ENCODE data around the gene NMT2.

NMT2 gene

GRCh38 chr10:15084502-15084922, 84.0 kb downstream of the NMT2 start:
- H3K18ac ChIP-seq (ENCODE audit: low read length), result no peak overlapping the region
- H3K9me3 ChIP-seq (replicated peaks in 1 of 2; ENCODE audit: control insufficient read depth in 2 of 2, insufficient read depth in 1 of 2, low read depth in 1 of 2, low read length in 2 of 2), result peaks cover 4 to 6% of the 10 kb centered on the region in 2 donors
- H2BK12ac ChIP-seq (ENCODE audit: low read length), result no peak overlapping the region
- H3K4ac ChIP-seq (ENCODE audit: low read length), result no peak overlapping the region
- H3K27ac ChIP-seq (replicated peaks; ENCODE audit: low read length), result no peak overlapping the region
- no peaks in the 10 kb centered on the region for H3K27me3 ChIP-seq (ENCODE audit: control insufficient read depth in 3 of 3, insufficient read depth in 3 of 3, low read depth in 1 of 3, low read length in 3 of 3)
- H3K36me3 ChIP-seq (replicated peaks in 1 of 2; ENCODE audit: control insufficient read depth in 2 of 2, insufficient read depth in 2 of 2, low read length in 2 of 2), result peaks cover 0 to 3% of the 10 kb centered on the region in 2 donors
- no peak overlapping the region for H4K8ac ChIP-seq (ENCODE audit: low read depth, low read length)
- H2AK5ac ChIP-seq (ENCODE audit: low read depth, low read length), result no peak overlapping the region
- no peak overlapping the region for H2BK120ac ChIP-seq (ENCODE audit: low read depth, low read length)
- H4K91ac ChIP-seq (ENCODE audit: low read depth, low read length, poor library complexity), result no peak overlapping the region
- no peak overlapping the region for H3K9ac ChIP-seq (ENCODE audit: low read depth, low read length, poor library complexity)
- DNase-seq (ENCODE audit: low spot score), result peak; percentile 37
- H3K4me1 ChIP-seq (ENCODE audit: control insufficient read depth in 2 of 2, insufficient read depth in 1 of 2, low read depth in 1 of 2, low read length in 2 of 2), result peaks cover 5 to 7% of the 10 kb centered on the region in 2 donors
- no peak overlapping the region for H3K23ac ChIP-seq (ENCODE audit: low read depth, low read length, poor library complexity)
- H3K79me1 ChIP-seq (ENCODE audit: low read depth, low read length), result peaks cover 3% of the 10 kb centered on the region
- no peak overlapping the region for H3K14ac ChIP-seq (ENCODE audit: low read length)
- H2BK5ac ChIP-seq (ENCODE audit: low read length), result no peak overlapping the region
- H2AFZ ChIP-seq (ENCODE audit: low read length), result peak overlapping the region; percentile 75
- H3K4me3 ChIP-seq (ENCODE audit: low read length in 2 of 2), result peak overlapping the region in 1 of 2 donors; percentile 23
- H2BK15ac ChIP-seq (ENCODE audit: low read length), result no peak overlapping the region
- H3K4me2 ChIP-seq (ENCODE audit: insufficient read depth, low read length, poor library complexity, severe bottlenecking), result no peak overlapping the region
- no CpG with 5 or more reads among the region's 7 CpGs for WGBS, 2 donors (ENCODE audit: extremely low coverage in 2 of 2, insufficient read length in 2 of 2, insufficient replicate concordance in 1 of 2)

- Histone ChIP-seq H3K4me2 (ENCODE audit: insufficient read depth, low read length, poor library complexity, severe bottlenecking) (no peak overlapping the region), H3K9me3 (replicated peaks in 1 of 2; ENCODE audit: control insufficient read depth in 2 of 2, insufficient read depth in 1 of 2, low read depth in 1 of 2, low read length in 2 of 2) (peaks cover 4 to 6% of the 10 kb centered on the region in 2 donors), H3K36me3 (replicated peaks in 1 of 2; ENCODE audit: control insufficient read depth in 2 of 2, insufficient read depth in 2 of 2, low read length in 2 of 2) (peaks cover 0 to 3% of the 10 kb centered on the region in 2 donors), H3K79me1 (ENCODE audit: low read depth, low read length) (peaks cover 3% of the 10 kb centered on the region), H2AK5ac (ENCODE audit: low read depth, low read length) (no peak overlapping the region), H4K8ac (ENCODE audit: low read depth, low read length) (no peak overlapping the region), H3K23ac (ENCODE audit: low read depth, low read length, poor library complexity) (no peak overlapping the region), H3K18ac (ENCODE audit: low read length) (peak overlapping the region; percentile 90), H2BK15ac (ENCODE audit: low read length) (no peak overlapping the region), H4K91ac (ENCODE audit: low read depth, low read length, poor library complexity) (no peak overlapping the region), H3K14ac (ENCODE audit: low read length) (no peak overlapping the region), H3K4ac (ENCODE audit: low read length) (no peak overlapping the region), H2AFZ (ENCODE audit: low read length) (peak overlapping the region; percentile 75), H2BK12ac (ENCODE audit: low read length) (peak overlapping the region; percentile 1), H3K4me3 (ENCODE audit: low read length in 2 of 2) (peak overlapping the region in 1 of 2 donors; percentile 23), H3K27me3 (ENCODE audit: control insufficient read depth in 3 of 3, insufficient read depth in 3 of 3, low read depth in 1 of 3, low read length in 3 of 3) (no peaks in the 10 kb centered on the region), H2BK120ac (ENCODE audit: low read depth, low read length) (no peak overlapping the region), H3K9ac (ENCODE audit: low read depth, low read length, poor library complexity) (no peak overlapping the region), H3K4me1 (ENCODE audit: control insufficient read depth in 2 of 2, insufficient read depth in 1 of 2, low read depth in 1 of 2, low read length in 2 of 2) (peaks cover 5 to 7% of the 10 kb centered on the region in 2 donors), H3K27ac (replicated peaks; ENCODE audit: low read length) (peak overlapping the region; percentile 47), H2BK5ac (ENCODE audit: low read length) (no peak overlapping the region)
- no CpG with 5 or more reads among the region's 18 CpGs for whole genome bisulfite sequencing, 2 donors (ENCODE audit: extremely low coverage in 2 of 2, insufficient read length in 2 of 2, insufficient replicate concordance in 1 of 2)
- no peak for DNase-seq (ENCODE audit: low spot score)
Observed at GRCh38 chr10:15083674-15084501, 84.6 kb downstream of the NMT2 start.

GRCh38 chr10:15075421-15075820, 93.1 kb downstream of the NMT2 start:
- Histone ChIP-seq H2AK5ac (ENCODE audit: low read depth, low read length) (no peak overlapping the region), H2BK15ac (ENCODE audit: low read length) (no peak overlapping the region), H3K4me1 (ENCODE audit: control insufficient read depth in 2 of 2, insufficient read depth in 1 of 2, low read depth in 1 of 2, low read length in 2 of 2) (no peaks in the 10 kb centered on the region), H2BK120ac (ENCODE audit: low read depth, low read length) (no peak overlapping the region), H3K4me3 (ENCODE audit: low read length in 2 of 2) (no peak overlapping the region), H3K27me3 (ENCODE audit: control insufficient read depth in 3 of 3, insufficient read depth in 3 of 3, low read depth in 1 of 3, low read length in 3 of 3) (no peaks in the 10 kb centered on the region), H3K23ac (ENCODE audit: low read depth, low read length, poor library complexity) (no peak overlapping the region), H3K14ac (ENCODE audit: low read length) (no peak overlapping the region), H3K4ac (ENCODE audit: low read length) (no peak overlapping the region), H2AFZ (ENCODE audit: low read length) (no peak overlapping the region), H4K91ac (ENCODE audit: low read depth, low read length, poor library complexity) (no peak overlapping the region), H2BK5ac (ENCODE audit: low read length) (no peak overlapping the region), H3K4me2 (ENCODE audit: insufficient read depth, low read length, poor library complexity, severe bottlenecking) (no peak overlapping the region), H3K36me3 (replicated peaks in 1 of 2; ENCODE audit: control insufficient read depth in 2 of 2, insufficient read depth in 2 of 2, low read length in 2 of 2) (peaks cover 0 to 2% of the 10 kb centered on the region in 2 donors), H4K8ac (ENCODE audit: low read depth, low read length) (no peak overlapping the region), H3K9me3 (replicated peaks in 1 of 2; ENCODE audit: control insufficient read depth in 2 of 2, insufficient read depth in 1 of 2, low read depth in 1 of 2, low read length in 2 of 2) (peaks cover 9 to 11% of the 10 kb centered on the region in 2 donors), H3K9ac (ENCODE audit: low read depth, low read length, poor library complexity) (no peak overlapping the region), H3K18ac (ENCODE audit: low read length) (no peak overlapping the region), H3K27ac (replicated peaks; ENCODE audit: low read length) (no peak overlapping the region), H3K79me1 (ENCODE audit: low read depth, low read length) (no peaks in the 10 kb centered on the region), H2BK12ac (ENCODE audit: low read length) (no peak overlapping the region)
- DNase-seq (ENCODE audit: low spot score), result no peak
- no CpG with 5 or more reads among the region's 3 CpGs for WGBS, 2 donors (ENCODE audit: extremely low coverage in 2 of 2, insufficient read length in 2 of 2, insufficient replicate concordance in 1 of 2)

- Histone ChIP-seq H3K79me1 (ENCODE audit: low read depth, low read length) (no peaks in the 10 kb centered on the region), H3K4me2 (ENCODE audit: insufficient read depth, low read length, poor library complexity, severe bottlenecking) (no peak overlapping the region), H3K4ac (ENCODE audit: low read length) (no peak overlapping the region), H3K18ac (ENCODE audit: low read length) (no peak overlapping the region), H3K9ac (ENCODE audit: low read depth, low read length, poor library complexity) (no peak overlapping the region), H3K23ac (ENCODE audit: low read depth, low read length, poor library complexity) (no peak overlapping the region), H3K9me3 (replicated peaks in 1 of 2; ENCODE audit: control insufficient read depth in 2 of 2, insufficient read depth in 1 of 2, low read depth in 1 of 2, low read length in 2 of 2) (peaks cover 9 to 16% of the 10 kb centered on the region in 2 donors), H2BK5ac (ENCODE audit: low read length) (no peak overlapping the region), H3K4me3 (ENCODE audit: low read length in 2 of 2) (no peak overlapping the region), H3K4me1 (ENCODE audit: control insufficient read depth in 2 of 2, insufficient read depth in 1 of 2, low read depth in 1 of 2, low read length in 2 of 2) (no peaks in the 10 kb centered on the region), H2AFZ (ENCODE audit: low read length) (no peak overlapping the region), H3K27me3 (ENCODE audit: control insufficient read depth in 3 of 3, insufficient read depth in 3 of 3, low read depth in 1 of 3, low read length in 3 of 3) (no peaks in the 10 kb centered on the region), H3K36me3 (replicated peaks in 1 of 2; ENCODE audit: control insufficient read depth in 2 of 2, insufficient read depth in 2 of 2, low read length in 2 of 2) (peaks cover 0 to 2% of the 10 kb centered on the region in 2 donors), H3K14ac (ENCODE audit: low read length) (no peak overlapping the region), H2BK12ac (ENCODE audit: low read length) (no peak overlapping the region), H2AK5ac (ENCODE audit: low read depth, low read length) (no peak overlapping the region), H2BK120ac (ENCODE audit: low read depth, low read length) (no peak overlapping the region), H3K27ac (replicated peaks; ENCODE audit: low read length) (no peak overlapping the region), H4K8ac (ENCODE audit: low read depth, low read length) (no peak overlapping the region), H4K91ac (ENCODE audit: low read depth, low read length, poor library complexity) (no peak overlapping the region), H2BK15ac (ENCODE audit: low read length) (no peak overlapping the region)
- WGBS, 2 donors (ENCODE audit: extremely low coverage in 2 of 2, insufficient read length in 2 of 2, insufficient replicate concordance in 1 of 2), result no CpG with 5 or more reads among the region's 5 CpGs
- no peak for DNase-seq (ENCODE audit: low spot score)
Observed at GRCh38 chr10:15072358-15072757, 96.1 kb downstream of the NMT2 start.

Measured in neuronal stem cell (in vitro differentiated cells).